Progenitor cell of endocrine pancreas (in vitro differentiated cells): Measurements from ENCODE around the gene NEO1. TPM values are rescaled to one million over a fixed set of nuclear protein-coding genes. Genes with fewer than 3 reads are reported as not detected.

ENCODE experiments used
- DNase-seq: peaks from one replicate; pipeline ENCODE4 v3.0.0; 2021; ENCODE audit warnings: low spot score; ENCODE audit not compliant: unreplicated experiment
- H3K27ac Mint-ChIP-seq: 2 replicates; pipeline ENCODE4 v1.8.0; 2021; ENCODE audit warnings: mild to moderate bottlenecking, moderate library complexity, mixed read lengths
- H3K27me3 Mint-ChIP-seq: 2 replicates; pipeline ENCODE4 v1.8.0; 2021; ENCODE audit warnings: mixed read lengths
- H3K36me3 Mint-ChIP-seq: 2 replicates; pipeline ENCODE4 v1.8.0; 2022; ENCODE audit warnings: mixed read lengths; ENCODE audit not compliant: insufficient read depth
- H3K4me1 Mint-ChIP-seq: 2 replicates; pipeline ENCODE4 v1.8.0; 2021; ENCODE audit warnings: low read depth, mixed read lengths
- H3K4me3 Mint-ChIP-seq: 2 replicates; pipeline ENCODE4 v1.8.0; 2021; ENCODE audit warnings: low read depth, mild to moderate bottlenecking, moderate library complexity, mixed read lengths
- H3K9me3 Mint-ChIP-seq: 2 replicates; pipeline ENCODE4 v1.8.0; 2021; ENCODE audit warnings: low read depth, mixed read lengths
- total RNA-seq: library from RNA; stranded (reverse); gene quantifications from 2 replicates; pipeline ENCODE4 v1.2.1, GENCODE V29; 2021
- TF ChIP-seq, protein P1 (sequence below): fragments of 200-600 bp; sonication (generic); IDR thresholded peaks from one replicate; pipeline ENCODE4 v1.5.0; 2021; ENCODE audit warnings: antibody characterized with exemption, mild to moderate bottlenecking; ENCODE audit not compliant: unreplicated experiment

NEO1 gene
- total RNA-seq, 1 donor from 2014 or later, result 118 TPM

DNA sequence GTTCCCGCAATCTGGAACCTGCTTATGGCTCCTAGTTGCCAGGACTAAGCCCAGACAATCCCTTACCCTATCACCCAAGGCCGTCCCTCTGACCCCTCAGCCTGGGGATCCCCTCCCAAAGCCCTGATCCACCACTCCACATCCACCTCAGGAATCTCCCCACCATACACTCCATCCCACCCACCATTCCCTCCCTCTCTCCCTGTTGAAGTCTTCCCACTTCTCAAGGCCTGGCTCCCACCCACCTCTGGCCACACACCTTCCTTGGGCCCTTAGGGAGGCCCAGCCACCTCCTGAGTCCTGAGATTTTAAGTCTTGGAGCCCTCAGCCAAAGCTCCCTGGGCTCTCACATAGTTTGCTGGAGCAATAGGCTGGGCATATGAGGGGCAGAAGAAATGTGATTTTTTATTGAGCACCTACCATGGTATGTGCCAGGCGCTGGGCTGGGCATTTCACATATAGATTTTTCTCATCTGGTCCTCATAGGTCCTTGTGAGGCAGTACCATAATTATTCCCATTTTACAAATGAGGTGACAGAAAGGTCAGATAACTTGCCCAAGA is 268.4 kb downstream of the NEO1 start:
- no peaks in the 10 kb centered on the region for H3K36me3 Mint-ChIP-seq
- no peaks in the 10 kb centered on the region for H3K4me1 Mint-ChIP-seq
- TF ChIP-seq, protein P1, sequence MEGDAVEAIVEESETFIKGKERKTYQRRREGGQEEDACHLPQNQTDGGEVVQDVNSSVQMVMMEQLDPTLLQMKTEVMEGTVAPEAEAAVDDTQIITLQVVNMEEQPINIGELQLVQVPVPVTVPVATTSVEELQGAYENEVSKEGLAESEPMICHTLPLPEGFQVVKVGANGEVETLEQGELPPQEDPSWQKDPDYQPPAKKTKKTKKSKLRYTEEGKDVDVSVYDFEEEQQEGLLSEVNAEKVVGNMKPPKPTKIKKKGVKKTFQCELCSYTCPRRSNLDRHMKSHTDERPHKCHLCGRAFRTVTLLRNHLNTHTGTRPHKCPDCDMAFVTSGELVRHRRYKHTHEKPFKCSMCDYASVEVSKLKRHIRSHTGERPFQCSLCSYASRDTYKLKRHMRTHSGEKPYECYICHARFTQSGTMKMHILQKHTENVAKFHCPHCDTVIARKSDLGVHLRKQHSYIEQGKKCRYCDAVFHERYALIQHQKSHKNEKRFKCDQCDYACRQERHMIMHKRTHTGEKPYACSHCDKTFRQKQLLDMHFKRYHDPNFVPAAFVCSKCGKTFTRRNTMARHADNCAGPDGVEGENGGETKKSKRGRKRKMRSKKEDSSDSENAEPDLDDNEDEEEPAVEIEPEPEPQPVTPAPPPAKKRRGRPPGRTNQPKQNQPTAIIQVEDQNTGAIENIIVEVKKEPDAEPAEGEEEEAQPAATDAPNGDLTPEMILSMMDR, result no peak
- no peaks in the 10 kb centered on the region for H3K9me3 Mint-ChIP-seq
- H3K4me3 Mint-ChIP-seq, result no peak overlapping the region
- no peak overlapping the region for H3K27ac Mint-ChIP-seq
- DNase-seq, result no peak
- H3K27me3 Mint-ChIP-seq, result no peaks in the 10 kb centered on the region

GRCh38 chr15:73321496-73322450 is 269.5 kb downstream of the NEO1 start:
- TF ChIP-seq, protein P1, result no peak
- Mint-ChIP-seq H3K36me3 (no peaks in the 10 kb centered on the region), H3K27me3 (no peaks in the 10 kb centered on the region), H3K4me3 (no peak overlapping the region), H3K27ac (no peak overlapping the region), H3K9me3 (no peaks in the 10 kb centered on the region), H3K4me1 (no peaks in the 10 kb centered on the region)
- DNase-seq, result no peak

- no peak for DNase-seq
- Mint-ChIP-seq H3K4me1 (no peaks in the 10 kb centered on the region), H3K9me3 (no peaks in the 10 kb centered on the region), H3K36me3 (no peaks in the 10 kb centered on the region), H3K27me3 (no peaks in the 10 kb centered on the region), H3K27ac (no peak overlapping the region), H3K4me3 (no peak overlapping the region)
- TF ChIP-seq, protein P1, result no peak
These were observed 270.6 kb downstream of the NEO1 start for GRCh38 chr15:73322665-73323373.

- Mint-ChIP-seq H3K4me1 (no peaks in the 10 kb centered on the region), H3K4me3 (no peak overlapping the region), H3K27me3 (no peaks in the 10 kb centered on the region), H3K27ac (no peak overlapping the region), H3K36me3 (no peaks in the 10 kb centered on the region), H3K9me3 (no peaks in the 10 kb centered on the region)
- TF ChIP-seq, protein P1, result no peak
- DNase-seq, result no peak
These were observed 271.2 kb downstream of the NEO1 start for GRCh38 chr15:73323374-73323955.

DNA sequence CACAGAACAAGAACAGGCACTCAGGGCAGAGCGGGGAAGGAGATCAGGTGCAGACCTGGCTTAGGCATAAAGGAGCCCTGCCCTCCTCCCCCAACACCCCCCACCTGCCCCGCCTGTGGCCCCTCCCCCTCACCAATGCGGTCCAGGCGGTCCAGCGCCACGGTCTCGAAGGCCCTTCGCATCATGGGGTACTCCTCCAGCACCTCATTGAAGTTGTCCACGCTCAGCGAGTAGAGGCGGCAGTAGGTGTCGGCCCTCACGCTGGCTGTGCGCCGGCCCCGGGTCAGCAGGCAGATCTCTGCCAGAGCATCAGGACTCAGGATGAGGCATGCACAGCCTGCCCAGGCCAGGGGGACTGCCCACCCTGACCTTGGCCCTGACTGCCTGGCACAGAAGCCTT is 271.7 kb downstream of the NEO1 start:
- H3K27me3 Mint-ChIP-seq, result no peaks in the 10 kb centered on the region
- H3K27ac Mint-ChIP-seq, result no peak overlapping the region
- no peak overlapping the region for H3K4me3 Mint-ChIP-seq
- no peak for DNase-seq
- H3K9me3 Mint-ChIP-seq, result no peaks in the 10 kb centered on the region
- no peaks in the 10 kb centered on the region for H3K4me1 Mint-ChIP-seq
- TF ChIP-seq, protein P1, result no peak
- H3K36me3 Mint-ChIP-seq, result no peaks in the 10 kb centered on the region
